ENCODE results near the gene GRM4.
"Not testable (repeated sequence)": the region's sequence is repeated elsewhere in the genome, so short reads cannot be mapped to it uniquely, and the experiment has no call there.

GRM4 gene

DNA sequence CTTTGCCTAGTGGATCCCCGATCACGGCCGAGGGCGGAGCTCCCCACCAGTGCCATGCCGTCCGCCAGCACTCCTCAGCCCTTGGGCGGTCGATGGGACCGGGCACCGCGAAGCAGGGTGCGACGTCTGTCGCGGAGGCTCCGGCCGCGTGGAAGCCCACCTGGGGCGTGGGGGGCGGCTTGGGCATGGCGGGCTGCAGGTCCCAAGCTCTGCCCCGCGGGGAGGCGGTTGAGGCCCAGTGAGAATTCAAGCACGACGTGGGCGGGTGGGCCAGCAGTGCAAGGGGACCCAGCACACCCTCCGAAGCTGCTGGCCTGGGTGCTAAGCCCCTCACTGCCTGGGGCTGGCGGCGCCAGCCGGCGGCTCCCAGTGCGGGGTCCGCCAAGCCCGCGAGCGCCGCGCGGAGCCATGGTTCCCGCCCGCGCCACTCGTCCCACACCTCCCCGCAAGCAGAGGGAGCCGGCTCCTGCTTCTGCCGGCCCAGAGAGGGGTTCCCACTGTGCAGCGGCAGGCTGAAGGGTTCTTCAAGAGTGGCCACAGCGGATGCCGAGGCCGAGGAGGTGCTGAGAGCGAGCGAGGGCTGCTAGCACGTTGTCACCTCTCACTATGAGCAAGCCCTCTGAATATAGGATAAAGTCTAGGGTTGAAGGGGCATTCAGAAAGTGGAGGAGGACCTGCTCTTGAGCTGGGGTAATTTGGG lies 128.6 kb downstream of the GRM4 start:
- TF ChIP-seq, protein P1, sequence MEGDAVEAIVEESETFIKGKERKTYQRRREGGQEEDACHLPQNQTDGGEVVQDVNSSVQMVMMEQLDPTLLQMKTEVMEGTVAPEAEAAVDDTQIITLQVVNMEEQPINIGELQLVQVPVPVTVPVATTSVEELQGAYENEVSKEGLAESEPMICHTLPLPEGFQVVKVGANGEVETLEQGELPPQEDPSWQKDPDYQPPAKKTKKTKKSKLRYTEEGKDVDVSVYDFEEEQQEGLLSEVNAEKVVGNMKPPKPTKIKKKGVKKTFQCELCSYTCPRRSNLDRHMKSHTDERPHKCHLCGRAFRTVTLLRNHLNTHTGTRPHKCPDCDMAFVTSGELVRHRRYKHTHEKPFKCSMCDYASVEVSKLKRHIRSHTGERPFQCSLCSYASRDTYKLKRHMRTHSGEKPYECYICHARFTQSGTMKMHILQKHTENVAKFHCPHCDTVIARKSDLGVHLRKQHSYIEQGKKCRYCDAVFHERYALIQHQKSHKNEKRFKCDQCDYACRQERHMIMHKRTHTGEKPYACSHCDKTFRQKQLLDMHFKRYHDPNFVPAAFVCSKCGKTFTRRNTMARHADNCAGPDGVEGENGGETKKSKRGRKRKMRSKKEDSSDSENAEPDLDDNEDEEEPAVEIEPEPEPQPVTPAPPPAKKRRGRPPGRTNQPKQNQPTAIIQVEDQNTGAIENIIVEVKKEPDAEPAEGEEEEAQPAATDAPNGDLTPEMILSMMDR (IDR thresholded peaks at IDR 0.05; ENCODE audit: low read length, missing control alignments), result no peak
- H3K4me3 ChIP-seq (replicated peaks; ENCODE audit: low read depth, low read length), result no peak overlapping the region
- no peak for DNase-seq (ENCODE audit: low read depth)

DNA sequence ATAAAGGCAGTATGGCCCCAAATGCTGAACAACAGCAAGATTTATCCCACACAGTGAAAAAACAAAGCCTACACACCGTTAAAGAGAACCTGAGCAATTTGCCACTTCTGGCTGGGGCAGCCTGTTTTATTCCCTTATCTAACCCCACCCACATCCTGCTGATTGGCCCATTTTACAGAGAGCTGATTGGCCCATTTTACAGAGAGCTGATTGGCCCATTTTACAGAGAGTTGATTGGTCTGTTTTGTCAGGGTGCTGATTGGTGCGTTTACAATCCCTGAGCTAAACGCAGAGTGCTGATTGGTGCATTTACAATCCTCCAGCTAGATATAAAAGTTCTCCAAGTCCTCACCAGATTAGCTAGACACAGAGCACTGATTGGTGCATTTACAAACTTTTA lies 129.3 kb downstream of the GRM4 start:
- not testable (repeated sequence) for H3K4me3 ChIP-seq (replicated peaks; ENCODE audit: low read depth, low read length); DNase-seq (ENCODE audit: low read depth)

DNA sequence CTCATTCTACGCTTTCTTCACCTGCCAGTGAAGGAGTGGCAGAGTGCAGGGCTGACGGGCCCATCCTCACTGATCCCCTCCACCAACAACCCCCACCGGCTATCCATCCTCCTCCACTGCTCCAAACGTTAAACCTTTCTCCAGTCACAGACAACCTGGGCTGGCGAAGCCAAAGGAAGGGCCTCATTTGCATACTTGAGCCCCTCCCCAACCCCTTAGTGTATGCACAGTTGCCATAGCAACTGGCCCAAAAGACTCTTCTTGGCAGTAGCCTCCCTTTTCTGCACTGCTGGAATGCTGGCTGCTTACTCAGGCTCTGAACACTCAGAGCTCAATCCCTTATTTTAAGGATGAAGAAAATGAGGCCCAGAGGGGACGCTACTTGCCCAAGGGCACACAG lies 130.3 kb downstream of the GRM4 start:
- no peak overlapping the region for H3K4me3 ChIP-seq (replicated peaks; ENCODE audit: low read depth, low read length)
- peak; percentile 6 for DNase-seq (ENCODE audit: low read depth)

DNA sequence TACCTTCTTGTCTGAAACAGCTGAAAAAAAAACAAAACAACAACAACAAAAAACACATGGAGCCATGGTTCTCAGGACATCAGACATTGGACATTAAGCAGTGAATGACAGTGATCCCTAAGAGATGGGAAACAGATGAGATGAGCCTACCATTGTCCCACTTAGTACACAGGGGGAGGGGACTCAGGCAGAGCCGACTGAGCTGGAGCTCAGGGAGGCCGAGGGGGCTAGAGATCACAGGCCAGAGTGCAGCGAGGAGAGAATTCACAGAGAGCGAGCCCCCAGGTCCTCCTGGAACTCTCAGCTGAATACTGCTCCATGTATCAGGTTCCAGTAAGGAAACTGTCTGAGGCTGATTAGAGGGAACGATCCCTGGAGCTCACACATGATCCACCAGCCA lies 134.6 kb downstream of the GRM4 start:
- H3K4me3 ChIP-seq (replicated peaks; ENCODE audit: low read depth, low read length), result no peak overlapping the region
- DNase-seq (ENCODE audit: low read depth), result no peak
- TF ChIP-seq, protein P1 (IDR thresholded peaks at IDR 0.05; ENCODE audit: low read length, missing control alignments), result no peak

More for the DNA sequence above, 130.3 kb downstream of the GRM4 start:
- TF ChIP-seq, protein P1 (IDR thresholded peaks at IDR 0.05; ENCODE audit: low read length, missing control alignments), result no peak

DNA sequence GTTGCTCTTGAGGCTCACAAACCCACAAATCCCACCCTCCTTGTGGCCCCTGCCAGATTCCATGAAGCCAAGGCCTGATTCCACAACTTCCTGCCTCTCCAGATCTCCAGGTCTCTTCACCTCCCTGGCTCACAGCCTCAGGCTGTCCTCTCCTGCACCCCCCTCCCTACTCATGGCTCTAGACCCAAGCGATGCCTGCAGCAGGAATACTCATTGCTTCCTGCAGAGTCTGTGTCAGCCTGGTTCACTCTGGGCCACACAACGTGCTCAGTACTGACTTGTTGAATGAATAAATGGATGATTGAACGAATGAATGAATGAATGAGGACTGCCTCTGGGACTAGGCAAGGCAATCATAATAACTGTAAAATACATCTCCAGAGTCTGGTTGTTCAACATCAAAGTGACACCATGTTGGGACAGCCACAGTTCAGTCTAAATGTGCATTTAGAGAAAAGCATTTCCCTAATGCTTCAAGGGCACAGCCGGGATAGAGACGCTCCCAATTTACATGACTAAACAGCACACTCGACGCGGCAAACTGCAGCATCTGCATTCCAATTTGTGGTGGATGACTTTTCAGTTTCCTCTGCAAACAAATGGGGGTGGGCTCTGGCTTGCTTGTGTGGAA lies 139.9 kb downstream of the GRM4 start:
- no peak for DNase-seq (ENCODE audit: low read depth)
- TF ChIP-seq, protein P1 (IDR thresholded peaks at IDR 0.05; ENCODE audit: low read length, missing control alignments), result no peak
- no peak overlapping the region for H3K4me3 ChIP-seq (replicated peaks; ENCODE audit: low read depth, low read length)

DNA sequence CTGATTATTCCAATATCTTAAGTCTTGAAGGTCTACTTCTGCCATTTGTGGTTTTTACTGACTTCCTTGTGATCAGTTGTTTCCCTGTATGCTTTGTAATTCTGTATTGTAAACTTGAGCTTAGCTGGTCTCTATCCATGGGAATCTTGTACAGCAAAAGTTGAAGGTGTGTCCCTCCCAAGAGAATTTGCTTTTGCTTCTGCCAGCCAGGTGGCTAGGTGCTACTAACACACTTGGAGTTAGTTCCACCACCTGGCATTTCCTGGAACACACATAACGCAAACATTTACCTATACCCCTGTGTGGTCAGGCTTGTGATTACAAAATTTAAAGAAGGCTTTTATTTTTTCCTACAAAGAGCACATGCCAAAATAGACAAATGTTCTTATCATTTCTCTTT lies 141.2 kb downstream of the GRM4 start:
- no peak overlapping the region for H3K4me3 ChIP-seq (replicated peaks; ENCODE audit: low read depth, low read length)
- TF ChIP-seq, protein P1 (IDR thresholded peaks at IDR 0.05; ENCODE audit: low read length, missing control alignments), result no peak
- no peak for DNase-seq (ENCODE audit: low read depth)

DNA sequence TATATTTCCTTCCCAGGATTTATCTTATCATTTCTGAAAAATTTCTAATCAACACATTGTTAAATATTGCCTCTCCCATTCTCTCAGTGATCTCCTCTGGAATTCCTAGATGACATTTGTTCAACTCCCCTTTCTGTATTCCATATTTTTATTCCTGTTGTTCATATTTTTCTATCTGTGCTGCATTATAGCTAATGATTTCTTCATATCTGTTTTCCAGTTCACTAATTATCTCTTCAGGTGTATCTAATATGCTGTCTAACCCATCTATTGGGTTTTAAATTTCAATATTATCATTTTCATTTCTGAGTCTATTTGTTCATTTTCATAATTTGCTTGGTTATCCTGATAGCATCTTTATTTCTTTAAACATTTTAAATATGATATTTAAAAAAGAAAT lies 141.9 kb downstream of the GRM4 start:
- TF ChIP-seq, protein P1 (IDR thresholded peaks at IDR 0.05; ENCODE audit: low read length, missing control alignments), result no peak
- DNase-seq (ENCODE audit: low read depth), result no peak
- H3K4me3 ChIP-seq (replicated peaks; ENCODE audit: low read depth, low read length), result no peak overlapping the region
